SK-N-MC (cell line): ENCODE data around the gene BAIAP2L1.

ENCODE experiments used
- EZH2 ChIP-seq: fragments of 200-600 bp; sonication (generic); IDR thresholded peaks from one replicate; pipeline ENCODE4 v1.6.1; 2017; ENCODE audit warnings: antibody characterized with exemption
- POLR2AphosphoS5 ChIP-seq: IDR thresholded peaks from 2 replicates; pipeline ENCODE4 v1.6.1; 2012; ENCODE audit warnings: mild to moderate bottlenecking, low read depth, low read length, borderline replicate concordance

DNA sequence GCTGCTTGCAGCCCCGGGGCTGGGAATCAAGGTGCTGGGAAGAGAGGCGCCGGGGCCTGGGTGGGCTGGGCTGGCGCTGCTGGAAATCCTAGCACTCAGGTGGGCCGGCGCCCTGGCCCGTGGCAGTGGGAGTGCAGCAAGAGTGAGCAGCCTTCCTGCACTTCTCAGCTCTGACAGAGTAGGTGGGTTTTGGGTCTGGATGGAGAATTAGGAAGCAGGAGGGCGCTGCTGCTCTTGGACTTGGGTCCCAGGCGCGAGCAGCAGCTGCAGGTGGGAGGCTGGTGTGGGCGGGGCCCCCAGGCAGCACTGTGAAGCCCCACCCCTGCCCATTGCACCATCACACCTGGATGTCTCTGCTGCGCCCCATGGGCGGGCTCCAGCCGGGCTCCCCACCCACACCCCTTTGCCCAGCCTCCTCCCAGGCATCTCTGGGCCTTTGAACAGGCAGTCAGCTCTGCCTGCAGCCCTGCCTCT, 113.4 kb downstream of the BAIAP2L1 start:
- no peak for TF ChIP-seq EZH2
- TF ChIP-seq POLR2AphosphoS5, result no peak
